Measurements from ENCODE around the gene MNT. TPM values are rescaled to one million over a fixed set of nuclear protein-coding genes. Genes with fewer than 3 reads are reported as not detected.

MNT gene
- total and polyA plus RNA-seq, 2 experiments from 2014 or later, result 5.7 to 6.4 TPM

GRCh38 chr17:2419486-2419885 lies 18.6 kb upstream of the MNT start:
- Histone ChIP-seq H3K9me2 (ENCODE audit: insufficient read depth) (no peaks in the 10 kb centered on the region), H3K36me3 (ENCODE audit: insufficient read depth) (peaks cover 18% of the 10 kb centered on the region), H3F3A (replicated peaks; ENCODE audit: low read depth) (peaks cover 20% of the 10 kb centered on the region), H3K27me3 (ENCODE audit: insufficient read depth) (no peaks in the 10 kb centered on the region), H3K79me2 (replicated peaks; ENCODE audit: insufficient read depth) (no peaks in the 10 kb centered on the region; the same call in 1 of the 2 replicates), H2AFZ (no peak overlapping the region), H4K20me1 (replicated peaks; ENCODE audit: insufficient read depth) (peaks cover 14% of the 10 kb centered on the region; the same call in 1 of the 2 replicates), H3K4me1 (ENCODE audit: insufficient read depth) (no peaks in the 10 kb centered on the region), H3K27ac (ENCODE audit: low read depth) (no peak overlapping the region), H3K4me3 (no peak overlapping the region), H3K4me2 (no peak overlapping the region)
- no peaks in the 10 kb centered on the region for H3K9me3 Mint-ChIP-seq
- H3K4me3 Mint-ChIP-seq, result no peak overlapping the region
- H3K36me3 Mint-ChIP-seq (ENCODE audit: low read depth), result peaks cover 41% of the 10 kb centered on the region
- ATAC-seq, result no peak
- TF ChIP-seq ZNF114 (CRISPR knock-in tag; IDR thresholded peaks at IDR 0.05), result no peak
- no peak for TF ChIP-seq JUNB (IDR thresholded peaks at IDR 0.05; ENCODE audit: unreplicated experiment)
- peaks cover 8% of the 10 kb centered on the region for H3K27me3 Mint-ChIP-seq (ENCODE audit: insufficient read depth, low read depth, poor library complexity)
- no peaks in the 10 kb centered on the region; the same call in 2 of the 3 replicates for H3K4me1 Mint-ChIP-seq
- H3K27ac Mint-ChIP-seq, result no peak overlapping the region
- no peak for DNase-seq (ENCODE audit: low spot score)

DNA sequence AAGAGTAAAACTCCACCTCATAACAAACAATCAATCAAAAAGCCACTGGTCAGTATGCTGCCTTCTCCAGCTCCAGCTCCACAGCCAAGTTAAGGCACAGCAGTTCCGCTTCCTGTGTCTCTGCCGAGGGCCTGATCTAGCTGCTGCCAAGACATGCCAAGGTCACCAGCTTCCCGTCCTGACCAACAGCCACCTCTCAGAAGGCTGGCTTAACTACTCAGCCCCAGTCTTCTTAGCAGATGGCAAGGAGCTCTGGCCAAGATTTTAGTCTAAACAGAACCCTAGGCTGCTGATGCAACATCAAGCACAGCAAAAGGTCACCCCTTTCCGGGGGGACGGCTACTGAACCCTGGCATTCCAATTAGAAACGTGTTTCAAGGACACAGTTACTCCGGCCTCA lies 17.7 kb upstream of the MNT start:
- no peaks in the 10 kb centered on the region; the same call in 1 of the 2 replicates for H3K79me2 ChIP-seq (replicated peaks; ENCODE audit: insufficient read depth)
- H3K4me3 Mint-ChIP-seq, result no peak overlapping the region
- TF ChIP-seq EZH2phosphoT487 (IDR thresholded peaks at IDR 0.05; ENCODE audit: unreplicated experiment) (no peak), ZNF114 (CRISPR knock-in tag; IDR thresholded peaks at IDR 0.05) (no peak), JUNB (IDR thresholded peaks at IDR 0.05; ENCODE audit: unreplicated experiment) (no peak), ZNF331 (CRISPR knock-in tag; IDR thresholded peaks at IDR 0.05; ENCODE audit: low read depth) (no peak), STAT1 (IDR thresholded peaks at IDR 0.05; ENCODE audit: unreplicated experiment) (no peak), ZNF462 (CRISPR knock-in tag; IDR thresholded peaks at IDR 0.05) (no peak), POLR2AphosphoS5 (IDR thresholded peaks at IDR 0.05; ENCODE audit: low read depth) (no peak)
- TF ChIP-seq, protein P1, sequence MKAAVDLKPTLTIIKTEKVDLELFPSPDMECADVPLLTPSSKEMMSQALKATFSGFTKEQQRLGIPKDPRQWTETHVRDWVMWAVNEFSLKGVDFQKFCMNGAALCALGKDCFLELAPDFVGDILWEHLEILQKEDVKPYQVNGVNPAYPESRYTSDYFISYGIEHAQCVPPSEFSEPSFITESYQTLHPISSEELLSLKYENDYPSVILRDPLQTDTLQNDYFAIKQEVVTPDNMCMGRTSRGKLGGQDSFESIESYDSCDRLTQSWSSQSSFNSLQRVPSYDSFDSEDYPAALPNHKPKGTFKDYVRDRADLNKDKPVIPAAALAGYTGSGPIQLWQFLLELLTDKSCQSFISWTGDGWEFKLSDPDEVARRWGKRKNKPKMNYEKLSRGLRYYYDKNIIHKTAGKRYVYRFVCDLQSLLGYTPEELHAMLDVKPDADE (IDR thresholded peaks at IDR 0.05), result no peak
- TF ChIP-seq, protein P2, sequence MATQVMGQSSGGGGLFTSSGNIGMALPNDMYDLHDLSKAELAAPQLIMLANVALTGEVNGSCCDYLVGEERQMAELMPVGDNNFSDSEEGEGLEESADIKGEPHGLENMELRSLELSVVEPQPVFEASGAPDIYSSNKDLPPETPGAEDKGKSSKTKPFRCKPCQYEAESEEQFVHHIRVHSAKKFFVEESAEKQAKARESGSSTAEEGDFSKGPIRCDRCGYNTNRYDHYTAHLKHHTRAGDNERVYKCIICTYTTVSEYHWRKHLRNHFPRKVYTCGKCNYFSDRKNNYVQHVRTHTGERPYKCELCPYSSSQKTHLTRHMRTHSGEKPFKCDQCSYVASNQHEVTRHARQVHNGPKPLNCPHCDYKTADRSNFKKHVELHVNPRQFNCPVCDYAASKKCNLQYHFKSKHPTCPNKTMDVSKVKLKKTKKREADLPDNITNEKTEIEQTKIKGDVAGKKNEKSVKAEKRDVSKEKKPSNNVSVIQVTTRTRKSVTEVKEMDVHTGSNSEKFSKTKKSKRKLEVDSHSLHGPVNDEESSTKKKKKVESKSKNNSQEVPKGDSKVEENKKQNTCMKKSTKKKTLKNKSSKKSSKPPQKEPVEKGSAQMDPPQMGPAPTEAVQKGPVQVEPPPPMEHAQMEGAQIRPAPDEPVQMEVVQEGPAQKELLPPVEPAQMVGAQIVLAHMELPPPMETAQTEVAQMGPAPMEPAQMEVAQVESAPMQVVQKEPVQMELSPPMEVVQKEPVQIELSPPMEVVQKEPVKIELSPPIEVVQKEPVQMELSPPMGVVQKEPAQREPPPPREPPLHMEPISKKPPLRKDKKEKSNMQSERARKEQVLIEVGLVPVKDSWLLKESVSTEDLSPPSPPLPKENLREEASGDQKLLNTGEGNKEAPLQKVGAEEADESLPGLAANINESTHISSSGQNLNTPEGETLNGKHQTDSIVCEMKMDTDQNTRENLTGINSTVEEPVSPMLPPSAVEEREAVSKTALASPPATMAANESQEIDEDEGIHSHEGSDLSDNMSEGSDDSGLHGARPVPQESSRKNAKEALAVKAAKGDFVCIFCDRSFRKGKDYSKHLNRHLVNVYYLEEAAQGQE (IDR thresholded peaks at IDR 0.05; ENCODE audit: unreplicated experiment), result no peak

More for the DNA sequence above, 17.7 kb upstream of the MNT start:
- Histone ChIP-seq H3K9me2 (ENCODE audit: insufficient read depth) (no peaks in the 10 kb centered on the region), H3K27ac (ENCODE audit: low read depth) (0 out of 2 replicates have a peak overlapping the region, but pooled peaks have one; percentile 72), H3K4me2 (no peak overlapping the region), H4K20me1 (replicated peaks; ENCODE audit: insufficient read depth) (peaks cover 17% of the 10 kb centered on the region), H3F3A (replicated peaks; ENCODE audit: low read depth) (peaks cover 20% of the 10 kb centered on the region), H3K27me3 (ENCODE audit: insufficient read depth) (no peaks in the 10 kb centered on the region), H3K4me1 (ENCODE audit: insufficient read depth) (no peaks in the 10 kb centered on the region), H3K36me3 (ENCODE audit: insufficient read depth) (peaks cover 20% of the 10 kb centered on the region), H2AFZ (no peak overlapping the region), H3K4me3 (no peak overlapping the region)
- DNase-seq (ENCODE audit: low spot score), result no peak
- no peaks in the 10 kb centered on the region for H3K9me3 Mint-ChIP-seq
- H3K27ac Mint-ChIP-seq, result peak overlapping the region; percentile 30; the same call in 1 of the 2 replicates
- H3K36me3 Mint-ChIP-seq (ENCODE audit: low read depth), result peaks cover 50% of the 10 kb centered on the region
- no peak for ATAC-seq
- peaks cover 10% of the 10 kb centered on the region for H3K27me3 Mint-ChIP-seq (ENCODE audit: insufficient read depth, low read depth, poor library complexity)
- H3K4me1 Mint-ChIP-seq, result no peaks in the 10 kb centered on the region; the same call in 2 of the 3 replicates
